ENCODE measurements around the gene CPOX.

Gene CPOX

GRCh38 chr3:98601180-98601579 lies 7.8 kb upstream of the CPOX start:
- H3K4me3 ChIP-seq (ENCODE audit: low read depth, low read length), result no peak overlapping the region
- TF ChIP-seq CTCF (conservative IDR thresholded peaks at IDR 0.05; ENCODE audit: low read depth, low read length), result no peak
- DNase-seq (ENCODE audit: low read depth), result no peak

- DNase-seq (ENCODE audit: low read depth), result no peak
- H3K4me3 ChIP-seq (ENCODE audit: low read depth, low read length), result no peak overlapping the region
- no peak for TF ChIP-seq CTCF (conservative IDR thresholded peaks at IDR 0.05; ENCODE audit: low read depth, low read length)
These were observed 7.1 kb upstream of the CPOX start for GRCh38 chr3:98600412-98601095.

GRCh38 chr3:98599647-98600411 lies 6.4 kb upstream of the CPOX start:
- DNase-seq (ENCODE audit: low read depth), result peak; percentile 59

GRCh38 chr3:98598492-98598891 lies 5.1 kb upstream of the CPOX start:
- TF ChIP-seq CTCF (conservative IDR thresholded peaks at IDR 0.05; ENCODE audit: low read depth, low read length), result no peak
- no peak for DNase-seq (ENCODE audit: low read depth)
- no peak overlapping the region for H3K4me3 ChIP-seq (ENCODE audit: low read depth, low read length)

More at GRCh38 chr3:98599647-98600411, 6.4 kb upstream of the CPOX start:
- H3K4me3 ChIP-seq (ENCODE audit: low read depth, low read length), result no peak overlapping the region
- no peak for TF ChIP-seq CTCF (conservative IDR thresholded peaks at IDR 0.05; ENCODE audit: low read depth, low read length)

- peak; percentile 62 for DNase-seq (ENCODE audit: low read depth)
These were observed 3.4 kb upstream of the CPOX start for GRCh38 chr3:98596541-98597500.

More at GRCh38 chr3:98596541-98597500, 3.4 kb upstream of the CPOX start:
- peak; percentile 57 for TF ChIP-seq CTCF (conservative IDR thresholded peaks at IDR 0.05; ENCODE audit: low read depth, low read length)
- no peak overlapping the region for H3K4me3 ChIP-seq (ENCODE audit: low read depth, low read length)

Measured in choroid plexus epithelial cell (primary cell).